Endothelial cell of umbilical vein (primary cell): ENCODE data around the gene LRRC52.
"Not testable (repeated sequence)": the region's sequence is repeated elsewhere in the genome, so short reads cannot be mapped to it uniquely, and the experiment has no call there.

Experiments
- CTCF ChIP-seq, 2 donors: IDR thresholded peaks; 1 replicate in 1 of 2; 2 replicates in 1 of 2; pipeline ENCODE4 v1.5.1; 2011; ENCODE audit warnings: low read length in 2 of 2, mild to moderate bottlenecking in 2 of 2, moderate library complexity in 2 of 2, control low read depth in 1 of 2, inconsistent platforms in 1 of 2, low read depth in 1 of 2; ENCODE audit not compliant: insufficient read depth in 1 of 2; ENCODE audit errors: extremely low read depth in 1 of 2
- EZH2 ChIP-seq: IDR thresholded peaks from 2 replicates; pipeline ENCODE4 v1.6.1; 2012; ENCODE audit warnings: borderline replicate concordance, low read depth, mild to moderate bottlenecking, moderate library complexity, low read length, inconsistent platforms; ENCODE audit not compliant: severe bottlenecking
- JUN ChIP-seq: IDR thresholded peaks from 2 replicates; pipeline ENCODE4 v1.6.1; 2011; ENCODE audit warnings: borderline replicate concordance, low read depth; ENCODE audit not compliant: insufficient read length, insufficient read depth
- MYC ChIP-seq: IDR thresholded peaks from one replicate; pipeline ENCODE4 v1.6.1; 2011; ENCODE audit warnings: mild to moderate bottlenecking, low read depth, low read length
- POLR2A ChIP-seq: IDR thresholded peaks from 2 replicates; pipeline ENCODE4 v1.6.1; 2012; ENCODE audit warnings: low read depth, mild to moderate bottlenecking, control low read depth, low read length
- POLR2AphosphoS5 ChIP-seq: IDR thresholded peaks from 2 replicates; pipeline ENCODE4 v1.6.1; 2012; ENCODE audit warnings: low read depth, mild to moderate bottlenecking, control low read depth, low read length, moderate library complexity; ENCODE audit not compliant: insufficient read depth

GRCh38 chr1:165591391-165591790, 47.6 kb downstream of the LRRC52 start:
- TF ChIP-seq CTCF (IDR thresholded peaks at IDR 0.05; ENCODE audit: extremely low read depth in 1 of 2, insufficient read depth in 1 of 2, low read depth in 1 of 2, low read length in 2 of 2); JUN; POLR2A; EZH2; POLR2AphosphoS5; MYC: not testable (repeated sequence)
